GM19351 (cell line): ENCODE results near the gene ANKRD63.

Source experiments
- ATAC-seq: cut with Tn5 transposase; IDR thresholded peaks from one replicate; pipeline ENCODE4 v1.9.1; 2021; ENCODE audit warnings: mild to moderate bottlenecking, moderate library complexity; ENCODE audit not compliant: unreplicated experiment

Gene ANKRD63

GRCh38 chr15:40295877-40296560 is 13.2 kb upstream of the ANKRD63 start:
- ATAC-seq, result no peak

- no peak for ATAC-seq
Observed at GRCh38 chr15:40295297-40295696, 12.4 kb upstream of the ANKRD63 start.

- no peak for ATAC-seq
Observed at GRCh38 chr15:40293905-40294895, 11.3 kb upstream of the ANKRD63 start.

GRCh38 chr15:40293006-40293405 is 10.1 kb upstream of the ANKRD63 start:
- no peak for ATAC-seq

- ATAC-seq, result no peak
Observed at GRCh38 chr15:40292246-40292645, 9.4 kb upstream of the ANKRD63 start.

- ATAC-seq, result no peak
Observed at GRCh38 chr15:40290918-40291574, 8.2 kb upstream of the ANKRD63 start.

GRCh38 chr15:40290545-40290917 is 7.7 kb upstream of the ANKRD63 start:
- ATAC-seq, result no peak

- no peak for ATAC-seq
Observed at GRCh38 chr15:40289140-40289775, 6.4 kb upstream of the ANKRD63 start.

- ATAC-seq, result no peak
Observed at GRCh38 chr15:40287968-40288367, 5.1 kb upstream of the ANKRD63 start.

- no peak for ATAC-seq
Observed at GRCh38 chr15:40287505-40287904, 4.6 kb upstream of the ANKRD63 start.

- ATAC-seq, result no peak
Observed at GRCh38 chr15:40286794-40287193, 3.9 kb upstream of the ANKRD63 start.

- ATAC-seq, result no peak
Observed at GRCh38 chr15:40286061-40286532, 3.2 kb upstream of the ANKRD63 start.

GRCh38 chr15:40285554-40286011 is 2.7 kb upstream of the ANKRD63 start:
- no peak for ATAC-seq

GRCh38 chr15:40285151-40285550 is 2.3 kb upstream of the ANKRD63 start:
- ATAC-seq, result no peak

GRCh38 chr15:40283615-40284300 is 894 bp upstream of the ANKRD63 start:
- no peak for ATAC-seq

- ATAC-seq, result no peak
Observed at GRCh38 chr15:40282147-40282868, 556 bp downstream of the ANKRD63 start.

- no peak for ATAC-seq
Observed at GRCh38 chr15:40281801-40282146, 1.1 kb downstream of the ANKRD63 start.

GRCh38 chr15:40281057-40281800 is 1.6 kb downstream of the ANKRD63 start:
- ATAC-seq, result no peak
